Stomach (tissue), 9 donors: ENCODE measurements around the gene AP3D1. TPM values are rescaled to one million over a fixed set of nuclear protein-coding genes. Genes with fewer than 3 reads are reported as not detected.

Experiments
- DNase-seq, 2 donors: peaks; one replicate each; pipeline versions ENCODE4 v3.0.0 to v3.0.0-alpha.2; 2013 to 2019
- H3K27ac ChIP-seq, 5 donors: fragments of 200-600 bp in 4 of 5; sonication (generic) in 4 of 5; one replicate each; pipeline ENCODE4 v1.5.1; 2013 to 2019; ENCODE audit warnings: mild to moderate bottlenecking in 1 of 5, moderate library complexity in 1 of 5
- H3K27me3 ChIP-seq, 3 donors: fragments of 200-600 bp; sonication (generic); one replicate each; pipeline ENCODE4 v1.5.1; 2017 to 2019; ENCODE audit warnings: mixed run types in 1 of 3
- H3K36me3 ChIP-seq, 4 donors: fragments of 200-600 bp; sonication (generic); 1 replicate in 3 of 4; 2 replicates in 1 of 4; pipeline ENCODE4 v1.5.1; 2016 to 2019
- H3K4me1 ChIP-seq, 4 donors: fragments of 200-600 bp; sonication (generic); one replicate each; pipeline ENCODE4 v1.5.1; 2016 to 2019
- H3K4me3 ChIP-seq, 4 donors: fragments of 200-600 bp; sonication (generic) in 3 of 4; one replicate each; pipeline ENCODE4 v1.5.1; 2016 to 2019; ENCODE audit warnings: mild to moderate bottlenecking in 1 of 4
- H3K9me3 ChIP-seq, 4 donors: fragments of 200-600 bp; sonication (generic); one replicate each; pipeline ENCODE4 v1.5.1; 2016 to 2019
- CTCF ChIP-seq, 7 experiments: fragments of 450-650 bp in 4 of 7; fragments of 200-600 bp in 3 of 7; sonication (generic) in 3 of 7; IDR thresholded peaks; one replicate each; pipeline ENCODE4 v1.5.1; 2016 to 2019; ENCODE audit warnings: antibody characterized with exemption in 7 of 7, control low read depth in 2 of 7, mild to moderate bottlenecking in 1 of 7
- EP300 ChIP-seq: sonication (generic); formaldehyde crosslinking; IDR thresholded peaks from one replicate; pipeline ENCODE4 v1.6.1; 2017; ENCODE audit warnings: antibody characterized with exemption
- POLR2A ChIP-seq, 4 donors: fragments of 450-650 bp; IDR thresholded peaks; one replicate each; pipeline ENCODE4 v1.6.1; 2016; ENCODE audit warnings: antibody characterized with exemption in 4 of 4, control low read depth in 2 of 4, mild to moderate bottlenecking in 1 of 4, moderate library complexity in 1 of 4
- POLR2AphosphoS5 ChIP-seq, 3 donors: sonication (generic); formaldehyde crosslinking; IDR thresholded peaks; one replicate each; pipeline ENCODE4 v1.6.1; 2016; ENCODE audit warnings: antibody characterized with exemption in 3 of 3
- WGBS, 5 donors: extraction: QIAGEN DNeasy Blood & Tissue Kit in 3 of 5; methylation state at CpG; one replicate each; pipeline versions ENCODE4 v1.1.5 to v1.1.7; 2013 to 2018; 5-methylcytosine and 5-hydroxymethylcytosine counted together
- intact Hi-C: fragments of 100-400 bp; cut with DNase I; formaldehyde crosslinking; loops from one replicate; pipeline ENCODE4 v1.15.1; 2023; ENCODE audit warnings: low total_unique reads
- polyA plus RNA-seq, 3 donors: library from polyadenylated mRNA; stranded (reverse); fragments of 200-250 nt; gene quantifications; one replicate each; pipeline ENCODE4 v1.2.3, GENCODE V29; 2013
- total RNA-seq, 5 donors: library from RNA; depleted of rRNA; stranded (reverse); fragments of >200 nt; gene quantifications; one replicate each; pipeline versions ENCODE4 v1.1.0 to v1.2.3, GENCODE V29; 2014 to 2016
- donor health status: healthy with polysubstance abuse.
- donor health status: Bipolar disorder and iron deficiency.
- donor health status: healthy.

Gene AP3D1
- total and polyA plus RNA-seq, 8 donors = 49.0 to 340 (median 85.0) TPM

- H3K36me3 ChIP-seq = peaks cover 68 to 100% (median 90%) of the 10 kb centered on the region in 4 donors
- WGBS, 5 donors = 87 to 91% (median 89%) methylated on average over 21 to 37 of the region's 37 CpGs
- TF ChIP-seq EP300 (no peak), CTCF (IDR thresholded peaks at IDR 0.05) (no peak), POLR2AphosphoS5 (IDR thresholded peaks at IDR 0.05) (no peak), POLR2A (IDR thresholded peaks at IDR 0.05) (no peak)
- no peak for DNase-seq
- H3K9me3 ChIP-seq = no peaks in the 10 kb centered on the region
- H3K4me3 ChIP-seq = no peak overlapping the region
- H3K4me1 ChIP-seq = peaks cover 14 to 31% (median 24%) of the 10 kb centered on the region in 4 donors
- no peaks in the 10 kb centered on the region for H3K27me3 ChIP-seq
- intact Hi-C loops = no loop called here
- H3K27ac ChIP-seq = no peak overlapping the region
Measured at GRCh38 chr19:2190848-2191455, 39.6 kb upstream of the AP3D1 start.

GRCh38 chr19:2189880-2190279 lies 38.5 kb upstream of the AP3D1 start:
- DNase-seq = no peak
- Histone ChIP-seq H3K27ac (no peak overlapping the region), H3K36me3 (peaks cover 62 to 97% (median 82%) of the 10 kb centered on the region in 4 donors), H3K27me3 (no peaks in the 10 kb centered on the region), H3K4me3 (no peak overlapping the region), H3K9me3 (no peaks in the 10 kb centered on the region), H3K4me1 (peaks cover 14 to 42% (median 30%) of the 10 kb centered on the region in 4 donors)
- intact Hi-C loops = no loop called here
- TF ChIP-seq POLR2AphosphoS5 (IDR thresholded peaks at IDR 0.05) = no peak
- no peak for TF ChIP-seq CTCF (IDR thresholded peaks at IDR 0.05)
- TF ChIP-seq EP300 = no peak
- TF ChIP-seq POLR2A (IDR thresholded peaks at IDR 0.05) = no peak
- 81 to 90% (median 85%) methylated on average over 4 to 16 of the region's 16 CpGs for WGBS, 5 donors

- intact Hi-C loops = no loop called here
- WGBS, 5 donors = 90 to 100% (median 93%) methylated on average over 9 to 19 of the region's 19 CpGs
- TF ChIP-seq POLR2AphosphoS5 (IDR thresholded peaks at IDR 0.05) (no peak), EP300 (no peak), CTCF (IDR thresholded peaks at IDR 0.05) (no peak), POLR2A (IDR thresholded peaks at IDR 0.05) (no peak)
- Histone ChIP-seq H3K27me3 (no peaks in the 10 kb centered on the region), H3K4me3 (no peak overlapping the region), H3K9me3 (no peaks in the 10 kb centered on the region), H3K4me1 (peaks cover 14 to 44% (median 30%) of the 10 kb centered on the region in 4 donors), H3K36me3 (peaks cover 52 to 96% (median 80%) of the 10 kb centered on the region in 4 donors), H3K27ac (peak overlapping the region in 1 of 5 donors; percentile 17)
- no peak for DNase-seq
Measured at GRCh38 chr19:2188708-2189385, 37.5 kb upstream of the AP3D1 start.

- peaks cover 44 to 95% (median 81%) of the 10 kb centered on the region in 4 donors for H3K36me3 ChIP-seq
- H3K9me3 ChIP-seq = no peaks in the 10 kb centered on the region
- no peak overlapping the region for H3K4me3 ChIP-seq
- no peak for DNase-seq
- 75 to 92% (median 81%) methylated on average over 11 to 13 of the region's 13 CpGs for WGBS, 5 donors
- peaks cover 14 to 59% (median 37%) of the 10 kb centered on the region in 4 donors for H3K4me1 ChIP-seq
- TF ChIP-seq CTCF (IDR thresholded peaks at IDR 0.05) (no peak), EP300 (no peak), POLR2A (IDR thresholded peaks at IDR 0.05) (no peak), POLR2AphosphoS5 (IDR thresholded peaks at IDR 0.05) (no peak)
- peak overlapping the region in 3 of 5 donors; percentile 73 to 81 (median 76) for H3K27ac ChIP-seq
- no peaks in the 10 kb centered on the region for H3K27me3 ChIP-seq
- intact Hi-C loops = no loop called here
Measured at GRCh38 chr19:2187159-2187558, 35.8 kb upstream of the AP3D1 start.
